Measurements from ENCODE around the gene C3orf18.

- TF ChIP-seq CTCF (IDR thresholded peaks at IDR 0.05; ENCODE audit: insufficient read depth, low read depth, low read length): no peak
- no peak for TF ChIP-seq EZH2 (IDR thresholded peaks at IDR 0.05; ENCODE audit: insufficient read depth, low read length)
Observed at GRCh38 chr3:50615190-50615589, 47.6 kb upstream of the C3orf18 start.
